C4-2B (cell line): ENCODE data around the gene NPFF.

ENCODE experiments used
- H3K27ac ChIP-seq: fragments of 450-650 bp; 2 replicates; pipeline ENCODE4 v1.5.1; 2017
- CTCF ChIP-seq: fragments of 450-650 bp; conservative IDR thresholded peaks from 2 replicates; pipeline ENCODE4 v1.5.1; 2017; ENCODE audit warnings: mild to moderate bottlenecking
- ZFX ChIP-seq: fragments of 450-650 bp; IDR thresholded peaks from 2 replicates; pipeline ENCODE4 v1.6.1; 2017

NPFF gene

GRCh38 chr12:53504004-53504920, 3.0 kb downstream of the NPFF start:
- no peak overlapping the region for H3K27ac ChIP-seq
- TF ChIP-seq CTCF (no peak), ZFX (no peak)

GRCh38 chr12:53502983-53503728, 4.1 kb downstream of the NPFF start:
- no peak overlapping the region for H3K27ac ChIP-seq

GRCh38 chr12:53502331-53502730, 5.0 kb downstream of the NPFF start:
- TF ChIP-seq ZFX = no peak
- TF ChIP-seq CTCF = no peak
- peak overlapping the region; percentile 98 for H3K27ac ChIP-seq

More at GRCh38 chr12:53502983-53503728, 4.1 kb downstream of the NPFF start:
- no peak for TF ChIP-seq ZFX
- TF ChIP-seq CTCF = no peak

GRCh38 chr12:53501615-53502181, 5.6 kb downstream of the NPFF start:
- peak overlapping the region; percentile 98 for H3K27ac ChIP-seq
- TF ChIP-seq CTCF (no peak), ZFX (no peak)

- TF ChIP-seq ZFX (peak; percentile 99), CTCF (peak; percentile 7; the same call in 1 of the 2 replicates)
- peak within 1 kb of the TSS; percentile 98 for H3K27ac ChIP-seq
Measured at GRCh38 chr12:53500776-53501614, 6.3 kb downstream of the NPFF start, which contains the start of gene TARBP2. TSS of gene TARBP2 (plus strand) at chr12:53501283. CDS start at chr12:53501409, 126 bp downstream.

- TF ChIP-seq ZFX = no peak
- TF ChIP-seq CTCF = no peak
- peak overlapping the region; percentile 98 for H3K27ac ChIP-seq
Measured at GRCh38 chr12:53500142-53500775, 7.0 kb downstream of the NPFF start.
